Measurements from ENCODE around the gene WNT11. TPM values are rescaled to one million over a fixed set of nuclear protein-coding genes. Genes with fewer than 3 reads are reported as not detected.

Gene WNT11
- total and polyA plus RNA-seq, 12 donors, result 3.8 to 88.2 (median 32.3) TPM

DNA sequence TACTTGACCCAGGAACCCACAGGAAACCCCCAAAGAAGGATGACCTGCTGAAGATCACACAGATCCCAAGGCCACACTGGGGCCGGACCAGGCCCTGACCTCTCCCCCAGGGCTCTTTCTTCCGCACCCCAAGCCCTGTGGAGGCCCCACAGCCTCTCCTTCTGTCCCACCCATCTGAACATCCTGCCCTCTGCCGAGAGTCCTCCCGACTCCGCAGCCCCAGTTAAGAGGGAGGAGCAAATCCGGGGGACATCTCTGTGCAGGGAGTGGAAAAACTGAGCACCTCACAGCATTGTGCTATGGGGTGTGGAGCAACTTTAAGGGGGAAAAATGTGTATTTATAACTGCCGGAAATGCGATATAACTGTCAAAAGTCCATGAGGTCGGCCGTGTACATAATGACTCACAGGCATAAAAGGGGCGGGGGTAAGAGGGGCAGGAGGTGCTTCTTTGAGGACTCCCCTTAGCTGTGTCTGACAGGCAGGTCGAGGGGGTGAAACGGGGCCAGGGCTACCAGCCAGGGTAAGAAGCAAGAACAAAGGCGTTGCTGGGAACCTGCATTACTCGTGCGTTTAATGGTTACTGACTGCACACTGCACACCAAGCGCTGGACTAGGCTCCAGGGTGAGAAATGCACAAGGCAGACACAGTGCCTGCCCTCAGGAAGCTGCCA is 57.2 kb downstream of the WNT11 start:
- H3K27ac ChIP-seq, result no peak overlapping the region
- no peaks in the 10 kb centered on the region for H3K9me3 ChIP-seq (replicated peaks in 1 of 3)
- H3K4me3 ChIP-seq, result no peak overlapping the region
- peak in 1 of 7 donors; percentile 6 for DNase-seq
- TF ChIP-seq CTCF (IDR thresholded peaks at IDR 0.05) (no peak), POLR2A (IDR thresholded peaks at IDR 0.05) (no peak)
- intact Hi-C loops (cut with DNase I), result no loop called here
- no peaks in the 10 kb centered on the region for H3K36me3 ChIP-seq (replicated peaks in 1 of 2)
- H3K27me3 ChIP-seq, result no peaks in the 10 kb centered on the region
- peaks cover 17% of the 10 kb centered on the region in 2 donors for H3K4me1 ChIP-seq (replicated peaks in 1 of 2)
- 74 to 91% (median 85%) methylated on average over 17 of the region's 17 CpGs for WGBS, 4 donors

DNA sequence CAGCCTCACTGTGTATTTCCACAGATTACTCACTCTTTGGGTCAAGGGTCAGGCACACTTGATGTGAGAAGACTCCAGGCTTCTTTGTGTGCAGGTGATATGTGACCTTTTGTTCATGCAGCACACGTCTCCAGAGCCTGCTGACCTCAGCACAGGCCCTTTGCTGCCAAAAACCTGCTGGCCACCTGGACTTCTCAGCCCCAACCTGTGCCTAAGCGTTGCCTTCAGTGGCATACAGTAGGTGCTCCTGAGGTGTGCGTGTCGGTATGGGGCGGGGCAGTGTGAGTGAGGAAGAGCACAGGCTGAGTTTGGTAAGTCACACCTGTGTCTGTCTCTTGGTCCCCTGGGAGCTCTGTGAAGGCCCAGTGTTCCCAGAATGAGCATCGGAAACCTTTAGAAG is 58.1 kb downstream of the WNT11 start:
- no peak for DNase-seq
- peaks cover 9 to 10% of the 10 kb centered on the region in 2 donors for H3K4me1 ChIP-seq (replicated peaks in 1 of 2)
- no peaks in the 10 kb centered on the region for H3K27me3 ChIP-seq
- H3K4me3 ChIP-seq, result no peak overlapping the region
- no peak overlapping the region for H3K27ac ChIP-seq
- 89 to 97% (median 91%) methylated on average over 4 to 6 of the region's 6 CpGs for WGBS, 4 donors
- no peaks in the 10 kb centered on the region for H3K9me3 ChIP-seq (replicated peaks in 1 of 3)
- TF ChIP-seq CTCF (IDR thresholded peaks at IDR 0.05) (no peak), POLR2A (IDR thresholded peaks at IDR 0.05) (no peak)
- intact Hi-C loops (cut with DNase I), result no loop called here
- no peaks in the 10 kb centered on the region for H3K36me3 ChIP-seq (replicated peaks in 1 of 2)

DNA sequence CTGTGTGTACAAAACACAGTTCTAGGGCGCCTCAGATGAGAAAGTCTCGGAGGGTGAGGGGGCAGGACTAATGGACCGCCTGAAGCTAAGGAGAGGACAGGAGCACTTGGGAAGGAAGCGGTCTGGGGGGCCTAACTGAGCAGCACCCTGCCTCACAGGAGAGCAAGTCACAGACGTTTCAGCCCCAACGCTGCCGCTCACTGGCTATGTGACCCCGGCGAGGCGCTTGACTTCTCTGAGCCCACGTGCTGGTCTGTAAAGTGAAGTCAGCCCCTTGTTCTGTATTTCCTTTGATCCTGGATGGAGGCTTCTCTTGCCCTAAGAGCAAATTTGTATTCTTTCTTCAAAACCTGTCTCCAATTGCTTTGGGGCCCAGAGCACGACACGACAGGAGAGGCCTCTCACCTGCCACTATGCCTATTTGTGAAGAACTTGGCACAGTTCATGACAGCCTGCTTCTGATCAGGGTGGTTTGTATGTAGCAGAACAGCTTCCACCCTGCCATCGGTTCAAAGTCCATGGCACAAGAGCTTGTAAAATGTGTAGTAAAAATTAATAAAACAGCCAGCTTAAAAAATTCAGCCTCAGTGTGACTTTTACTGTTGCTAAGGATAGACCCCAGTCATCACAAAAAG is 59.1 kb downstream of the WNT11 start:
- peaks cover 0 to 9% of the 10 kb centered on the region in 2 donors for H3K36me3 ChIP-seq (replicated peaks in 1 of 2)
- intact Hi-C loops (cut with DNase I), result no loop called here

GRCh38 chr11:76143274-76143673 is 63.0 kb downstream of the WNT11 start:
- WGBS, 4 donors, result 92 to 94% (median 93%) methylated on average over 10 to 11 of the region's 11 CpGs
- intact Hi-C loops (cut with DNase I), result no loop called here
- H3K9me3 ChIP-seq (replicated peaks in 1 of 3), result no peaks in the 10 kb centered on the region

More for the DNA sequence above, 59.1 kb downstream of the WNT11 start:
- TF ChIP-seq POLR2A (IDR thresholded peaks at IDR 0.05) (no peak), CTCF (IDR thresholded peaks at IDR 0.05) (no peak)
- Histone ChIP-seq H3K9me3 (replicated peaks in 1 of 3) (no peaks in the 10 kb centered on the region), H3K27me3 (no peaks in the 10 kb centered on the region), H3K4me3 (no peak overlapping the region), H3K27ac (no peak overlapping the region), H3K4me1 (replicated peaks in 1 of 2) (peaks cover 0 to 4% of the 10 kb centered on the region in 2 donors)
- WGBS, 4 donors, result 89 to 94% (median 93%) methylated on average over 14 of the region's 14 CpGs
- DNase-seq, result no peak

More at GRCh38 chr11:76143274-76143673, 63.0 kb downstream of the WNT11 start:
- no peaks in the 10 kb centered on the region for H3K27me3 ChIP-seq
- no peaks in the 10 kb centered on the region for H3K4me1 ChIP-seq (replicated peaks in 1 of 2)
- H3K4me3 ChIP-seq, result no peak overlapping the region
- no peak for DNase-seq
- H3K36me3 ChIP-seq (replicated peaks in 1 of 2), result peaks cover 0 to 18% of the 10 kb centered on the region in 2 donors
- TF ChIP-seq POLR2A (IDR thresholded peaks at IDR 0.05) (no peak), CTCF (IDR thresholded peaks at IDR 0.05) (no peak)
- no peak overlapping the region for H3K27ac ChIP-seq

All from adrenal gland (tissue), 12 donors.